ENCODE data around the gene GDPD4.

Gene GDPD4

GRCh38 chr11:77278595-77279506, 22.6 kb downstream of the GDPD4 start:
- no peak overlapping the region for H3K4me3 ChIP-seq (ENCODE audit: low read length)
- TF ChIP-seq ZNF274 (IDR thresholded peaks at IDR 0.05; ENCODE audit: low read depth, low read length), result no peak

GRCh38 chr11:77276271-77276670, 25.2 kb downstream of the GDPD4 start:
- TF ChIP-seq ZNF274 (IDR thresholded peaks at IDR 0.05; ENCODE audit: low read depth, low read length), result no peak
- H3K4me3 ChIP-seq (ENCODE audit: low read length), result no peak overlapping the region

- H3K4me3 ChIP-seq (ENCODE audit: low read length), result no peak overlapping the region
- no peak for TF ChIP-seq ZNF274 (IDR thresholded peaks at IDR 0.05; ENCODE audit: low read depth, low read length)
Observed at GRCh38 chr11:77270921-77271320, 30.6 kb downstream of the GDPD4 start.

- TF ChIP-seq ZNF274 (IDR thresholded peaks at IDR 0.05; ENCODE audit: low read depth, low read length), result no peak
Observed at GRCh38 chr11:77269484-77270123, 31.9 kb downstream of the GDPD4 start.

GRCh38 chr11:77267962-77268361, 33.5 kb downstream of the GDPD4 start:
- TF ChIP-seq ZNF274 (IDR thresholded peaks at IDR 0.05; ENCODE audit: low read depth, low read length), result no peak
- H3K4me3 ChIP-seq (ENCODE audit: low read length), result no peak overlapping the region

More at GRCh38 chr11:77269484-77270123, 31.9 kb downstream of the GDPD4 start:
- H3K4me3 ChIP-seq (ENCODE audit: low read length), result no peak overlapping the region

- no peak for TF ChIP-seq ZNF274 (IDR thresholded peaks at IDR 0.05; ENCODE audit: low read depth, low read length)
- no peak overlapping the region for H3K4me3 ChIP-seq (ENCODE audit: low read length)
Observed at GRCh38 chr11:77266766-77267165, 34.7 kb downstream of the GDPD4 start.

- TF ChIP-seq ZNF274 (IDR thresholded peaks at IDR 0.05; ENCODE audit: low read depth, low read length), result no peak
- H3K4me3 ChIP-seq (ENCODE audit: low read length), result no peak overlapping the region
Observed at GRCh38 chr11:77262803-77263202, 38.7 kb downstream of the GDPD4 start.

- H3K4me3 ChIP-seq (ENCODE audit: low read length), result no peak overlapping the region
- TF ChIP-seq ZNF274 (IDR thresholded peaks at IDR 0.05; ENCODE audit: low read depth, low read length), result no peak
Observed at GRCh38 chr11:77259641-77260040, 41.8 kb downstream of the GDPD4 start.

GRCh38 chr11:77253690-77254089, 47.8 kb downstream of the GDPD4 start:
- no peak for TF ChIP-seq ZNF274 (IDR thresholded peaks at IDR 0.05; ENCODE audit: low read depth, low read length)
- no peak overlapping the region for H3K4me3 ChIP-seq (ENCODE audit: low read length)

GRCh38 chr11:77252555-77253270, 48.8 kb downstream of the GDPD4 start:
- H3K4me3 ChIP-seq (ENCODE audit: low read length), result no peak overlapping the region
- TF ChIP-seq ZNF274 (IDR thresholded peaks at IDR 0.05; ENCODE audit: low read depth, low read length), result no peak

GRCh38 chr11:77250881-77251640, 50.4 kb downstream of the GDPD4 start:
- H3K4me3 ChIP-seq (ENCODE audit: low read length), result no peak overlapping the region
- no peak for TF ChIP-seq ZNF274 (IDR thresholded peaks at IDR 0.05; ENCODE audit: low read depth, low read length)

GRCh38 chr11:77249427-77249826, 52.1 kb downstream of the GDPD4 start:
- no peak overlapping the region for H3K4me3 ChIP-seq (ENCODE audit: low read length)
- no peak for TF ChIP-seq ZNF274 (IDR thresholded peaks at IDR 0.05; ENCODE audit: low read depth, low read length)

- H3K4me3 ChIP-seq (ENCODE audit: low read length), result no peak overlapping the region
- TF ChIP-seq ZNF274 (IDR thresholded peaks at IDR 0.05; ENCODE audit: low read depth, low read length), result no peak
Observed at GRCh38 chr11:77244277-77245027, 57.0 kb downstream of the GDPD4 start.
